HEK293 (cell line): ENCODE measurements around the gene UBE4A.

Experiments
- CTCF ChIA-PET: fragments of 350-600 bp; formaldehyde crosslinking; extraction: SDS; loops from one replicate; lab custom pipeline; 2021; ENCODE audit warnings: antibody characterized with exemption; lab: Yijun Ruan, JAX
- POLR2A ChIA-PET: fragments of 300-600 bp; formaldehyde crosslinking; extraction: SDS; loops from one replicate; lab custom pipeline; 2020; ENCODE audit warnings: antibody characterized with exemption, inconsistent platforms; lab: Yijun Ruan, JAX
- H3K27ac ChIP-seq: fragments of 200-500 bp; sonication (Bioruptor generic); 2 replicates; pipeline ENCODE4 v1.5.1; 2014; ENCODE audit warnings: low read depth, low read length, control low read depth, inconsistent platforms; ENCODE audit errors: extremely low read depth
- H3K36me3 ChIP-seq, 2 experiments: fragments of 200-500 bp in 1 of 2; sonication (Bioruptor generic) in 1 of 2; 1 replicate in 1 of 2; 2 replicates in 1 of 2; pipeline ENCODE4 v1.5.1; 2014 to 2017; ENCODE audit warnings: inconsistent platforms in 2 of 2, low read length in 2 of 2; ENCODE audit not compliant: control insufficient read depth in 2 of 2, insufficient read depth in 1 of 2
- H3K4me1 ChIP-seq: fragments of 200-500 bp; sonication (Bioruptor generic); 2 replicates; pipeline ENCODE4 v1.5.1; 2014; ENCODE audit warnings: mild to moderate bottlenecking, low read length, inconsistent platforms; ENCODE audit not compliant: control insufficient read depth, insufficient read depth
- H3K4me3 ChIP-seq: 2 replicates; pipeline ENCODE4 v1.5.1; 2011; ENCODE audit warnings: low read depth, mild to moderate bottlenecking, control low read depth, low read length, moderate library complexity
- H3K9me3 ChIP-seq: fragments of 200-500 bp; sonication (Bioruptor generic); 2 replicates; pipeline ENCODE4 v1.5.1; 2014; ENCODE audit warnings: low read depth, low read length, inconsistent platforms; ENCODE audit not compliant: control insufficient read depth, insufficient read depth
- GLI2 ChIP-seq: fragments of 450-650 bp; formaldehyde crosslinking; IDR thresholded peaks from 2 replicates; pipeline ENCODE4; 2017; ENCODE audit warnings: missing biosample characterization, missing genetic modification characterization, low read depth, borderline replicate concordance
- KLF1 ChIP-seq: fragments of 450-650 bp; formaldehyde crosslinking; IDR thresholded peaks from 2 replicates; pipeline ENCODE4 v1.5.1; 2016; ENCODE audit warnings: missing biosample characterization, missing genetic modification characterization
- KLF10 ChIP-seq: fragments of 450-650 bp; IDR thresholded peaks from 2 replicates; pipeline ENCODE4 v1.5.1; 2018; ENCODE audit warnings: missing biosample characterization, mild to moderate bottlenecking, missing genetic modification characterization
- PBX3 ChIP-seq: sonication (generic); formaldehyde crosslinking; IDR thresholded peaks from 2 replicates; pipeline ENCODE4 v1.8.1; 2022; ENCODE audit warnings: mild to moderate bottlenecking, moderate library complexity, missing genetic modification reagents
- PRDM4 ChIP-seq: fragments of 450-650 bp; formaldehyde crosslinking; IDR thresholded peaks from 2 replicates; pipeline ENCODE4 v1.5.1; 2017; ENCODE audit warnings: missing biosample characterization, missing genetic modification characterization
- SETDB1 ChIP-seq: IDR thresholded peaks from one replicate; pipeline ENCODE4 v1.6.1; 2017; ENCODE audit warnings: mild to moderate bottlenecking, low read length, moderate library complexity, mixed read lengths; ENCODE audit not compliant: insufficient read length
- YY1 ChIP-seq: fragments of 450-650 bp; formaldehyde crosslinking; IDR thresholded peaks from 2 replicates; pipeline ENCODE4 v1.5.1; 2018; ENCODE audit warnings: missing biosample characterization, missing genetic modification characterization
- ZBTB10 ChIP-seq: fragments of 450-650 bp; formaldehyde crosslinking; IDR thresholded peaks from 2 replicates; pipeline ENCODE4 v1.5.1; 2016; ENCODE audit warnings: missing biosample characterization, missing genetic modification characterization
- ZBTB7A ChIP-seq: fragments of 450-650 bp; formaldehyde crosslinking; IDR thresholded peaks from 2 replicates; pipeline ENCODE4 v1.5.1; 2016; ENCODE audit warnings: low read depth, missing biosample characterization, missing genetic modification characterization
- ZNF2 ChIP-seq: fragments of 450-650 bp; formaldehyde crosslinking; IDR thresholded peaks from 2 replicates; pipeline ENCODE4 v1.5.1; 2016; ENCODE audit warnings: missing biosample characterization, missing genetic modification characterization
- ZNF335 ChIP-seq: fragments of 450-650 bp; formaldehyde crosslinking; conservative IDR thresholded peaks from 2 replicates; pipeline ENCODE4 v1.5.1; 2016; ENCODE audit warnings: missing biosample characterization, missing genetic modification characterization
- ZNF391 ChIP-seq: fragments of 450-650 bp; formaldehyde crosslinking; IDR thresholded peaks from 2 replicates; pipeline ENCODE4 v1.5.1; 2016; ENCODE audit warnings: low read depth, missing biosample characterization, missing genetic modification characterization, borderline replicate concordance
- ZNF394 ChIP-seq: fragments of 450-650 bp; formaldehyde crosslinking; IDR thresholded peaks from 2 replicates; pipeline ENCODE4 v1.5.1; 2016; ENCODE audit warnings: missing biosample characterization, missing genetic modification characterization, mild to moderate bottlenecking, moderate library complexity, borderline replicate concordance
- ZNF426 ChIP-seq: fragments of 450-650 bp; formaldehyde crosslinking; IDR thresholded peaks from 2 replicates; pipeline ENCODE4 v1.5.1; 2017; ENCODE audit warnings: missing biosample characterization, missing genetic modification characterization, mild to moderate bottlenecking, inconsistent platforms, moderate library complexity
- ZNF513 ChIP-seq: fragments of 450-650 bp; IDR thresholded peaks from 2 replicates; pipeline ENCODE4 v1.5.1; 2018; ENCODE audit warnings: missing biosample characterization, missing genetic modification characterization
- ZNF529 ChIP-seq: fragments of 450-650 bp; formaldehyde crosslinking; IDR thresholded peaks from 2 replicates; pipeline ENCODE4 v1.5.1; 2017; ENCODE audit warnings: missing genetic modification characterization, missing biosample characterization; ENCODE audit not compliant: insufficient replicate concordance
- ZNF544 ChIP-seq: fragments of 450-650 bp; formaldehyde crosslinking; IDR thresholded peaks from 2 replicates; pipeline ENCODE4 v1.5.0; 2017; ENCODE audit warnings: missing biosample characterization, missing genetic modification characterization
- ZNF677 ChIP-seq: fragments of 450-650 bp; IDR thresholded peaks from 2 replicates; pipeline ENCODE4 v1.5.0; 2018; ENCODE audit warnings: missing biosample characterization, mild to moderate bottlenecking, missing genetic modification characterization, moderate library complexity
- ZNF791 ChIP-seq: fragments of 450-650 bp; formaldehyde crosslinking; IDR thresholded peaks from 2 replicates; pipeline ENCODE4 v1.5.1; 2016; ENCODE audit warnings: missing biosample characterization, missing genetic modification characterization
- TF ChIP-seq, protein P1 (sequence below): fragments of 450-650 bp; formaldehyde crosslinking; IDR thresholded peaks from 2 replicates; pipeline ENCODE4 v1.5.1; 2016; ENCODE audit warnings: missing biosample characterization, missing genetic modification characterization

Gene UBE4A

DNA sequence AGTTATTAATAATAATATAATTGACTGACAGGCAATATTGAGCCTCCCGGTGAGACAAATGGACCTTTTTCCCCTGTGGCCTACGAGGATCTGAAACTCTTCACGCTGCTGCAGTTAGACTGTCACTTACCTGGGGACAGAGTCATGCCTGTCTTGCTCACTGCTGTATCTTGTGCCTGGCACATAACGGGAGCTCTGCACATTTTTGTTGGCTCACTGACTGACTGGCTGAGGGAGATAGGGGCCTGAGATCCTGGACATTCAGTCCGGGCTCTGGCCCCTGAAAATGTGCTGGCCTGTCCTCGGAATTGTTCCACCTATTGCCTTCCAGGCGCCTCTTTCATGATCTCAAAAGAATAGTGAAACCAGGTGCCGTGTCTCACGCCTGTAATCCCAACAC is 16.2 kb upstream of the UBE4A start:
- no peak overlapping the region for H3K27ac ChIP-seq
- ChIA-PET POLR2A (no interaction called here), CTCF (no interaction called here)
- no peak overlapping the region for H3K4me3 ChIP-seq
- H3K4me1 ChIP-seq, result no peaks in the 10 kb centered on the region
- no peaks in the 10 kb centered on the region for H3K36me3 ChIP-seq
- no peaks in the 10 kb centered on the region for H3K9me3 ChIP-seq
- TF ChIP-seq SETDB1, result no peak
- no peak for TF ChIP-seq GLI2
- no peak for TF ChIP-seq KLF1 (tag by site-specific recombination)
- TF ChIP-seq PRDM4 (tag by site-specific recombination), result no peak
- TF ChIP-seq ZNF529 (tag by site-specific recombination), result no peak
- no peak for TF ChIP-seq ZNF391 (tag by site-specific recombination)

DNA sequence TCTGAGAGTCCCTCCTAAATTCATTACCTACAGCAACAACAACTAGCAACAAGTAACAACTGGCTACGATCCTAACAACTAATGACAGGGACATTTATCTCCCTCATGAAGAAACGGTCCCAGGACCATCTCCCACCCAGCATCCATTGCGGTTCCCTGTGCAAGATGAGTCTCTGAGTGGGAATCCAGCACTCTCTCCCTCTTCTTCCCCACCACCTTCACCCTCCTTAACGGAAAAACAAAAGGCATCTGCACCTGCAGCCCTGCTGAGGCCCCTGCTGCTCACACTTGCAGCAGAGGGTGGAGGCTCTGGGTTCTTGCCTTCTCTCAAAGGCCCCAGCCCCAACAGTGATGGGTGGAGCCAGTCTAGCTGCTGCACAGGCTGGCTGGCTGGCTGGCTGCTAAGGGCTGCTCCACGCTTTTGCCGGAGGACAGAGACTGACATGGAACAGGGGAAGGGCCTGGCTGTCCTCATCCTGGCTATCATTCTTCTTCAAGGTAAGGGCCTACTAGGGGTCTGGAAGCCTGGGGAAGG is 15.4 kb upstream of the UBE4A start, which contains the start of gene CD3G:
TSS of gene CD3G (plus strand) at position 364 of the 535 bp plus-strand sequence. CDS start at position 444, 80 bp downstream.
- ChIA-PET CTCF (interaction anchor here (0.6 kb wide), 1 partner anchor 145 kb away, joined by 5 read pairs; no protein-coding TSS in a partner anchor), POLR2A (interaction anchor here (0.6 kb wide), 1 partner anchor 43 kb away, joined by 4 read pairs; no protein-coding TSS in a partner anchor)
- no peaks in the 10 kb centered on the region for H3K4me1 ChIP-seq
- H3K9me3 ChIP-seq, result no peaks in the 10 kb centered on the region
- H3K27ac ChIP-seq, result no peak within 1 kb of the TSS
- H3K4me3 ChIP-seq, result no peak within 1 kb of the TSS
- TF ChIP-seq ZBTB10 (tag by site-specific recombination) (no peak), KLF10 (tag by site-specific recombination) (no peak), ZNF544 (tag by site-specific recombination) (no peak), PBX3 (CRISPR knock-in tag) (no peak), ZBTB7A (tag by site-specific recombination) (no peak), ZNF677 (tag by site-specific recombination) (no peak), ZNF791 (no peak), ZNF426 (tag by site-specific recombination) (no peak), ZNF394 (tag by site-specific recombination) (no peak), ZNF2 (tag by site-specific recombination) (no peak), YY1 (no peak), ZNF513 (tag by site-specific recombination) (no peak), ZNF335 (no peak)
- TF ChIP-seq, protein P1, sequence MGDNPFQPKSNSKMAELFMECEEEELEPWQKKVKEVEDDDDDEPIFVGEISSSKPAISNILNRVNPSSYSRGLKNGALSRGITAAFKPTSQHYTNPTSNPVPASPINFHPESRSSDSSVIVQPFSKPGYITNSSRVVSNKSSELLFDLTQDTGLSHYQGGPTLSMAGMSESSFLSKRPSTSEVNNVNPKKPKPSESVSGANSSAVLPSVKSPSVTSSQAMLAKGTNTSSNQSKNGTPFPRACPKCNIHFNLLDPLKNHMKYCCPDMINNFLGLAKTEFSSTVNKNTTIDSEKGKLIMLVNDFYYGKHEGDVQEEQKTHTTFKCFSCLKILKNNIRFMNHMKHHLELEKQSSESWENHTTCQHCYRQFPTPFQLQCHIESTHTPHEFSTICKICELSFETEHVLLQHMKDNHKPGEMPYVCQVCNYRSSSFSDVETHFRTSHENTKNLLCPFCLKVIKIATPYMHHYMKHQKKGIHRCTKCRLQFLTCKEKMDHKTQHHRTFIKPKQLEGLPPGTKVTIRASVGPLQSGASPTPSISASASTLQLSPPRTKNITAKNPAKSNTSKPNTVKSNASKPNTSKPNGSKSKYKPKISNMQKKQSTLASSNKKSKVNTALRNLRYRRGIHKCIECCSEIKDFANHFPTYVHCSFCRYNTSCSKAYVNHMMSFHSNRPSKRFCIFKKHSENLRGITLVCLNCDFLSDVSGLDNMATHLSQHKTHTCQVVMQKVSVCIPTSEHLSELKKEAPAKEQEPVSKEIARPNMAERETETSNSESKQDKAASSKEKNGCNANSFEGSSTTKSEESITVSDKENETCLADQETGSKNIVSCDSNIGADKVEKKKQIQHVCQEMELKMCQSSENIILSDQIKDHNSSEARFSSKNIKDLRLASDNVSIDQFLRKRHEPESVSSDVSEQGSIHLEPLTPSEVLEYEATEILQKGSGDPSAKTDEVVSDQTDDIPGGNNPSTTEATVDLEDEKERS (tag by site-specific recombination), result no peak
- no peaks in the 10 kb centered on the region for H3K36me3 ChIP-seq
